DND-41 (cell line): Measurements from ENCODE around the gene HLA-DQA1.
"Not testable (repeated sequence)": the region's sequence is repeated elsewhere in the genome, so short reads cannot be mapped to it uniquely, and the experiment has no call there.

Experiments used
- CTCF ChIP-seq: IDR thresholded peaks from 2 replicates; pipeline ENCODE4 v1.5.1; 2012; ENCODE audit warnings: borderline replicate concordance, low read length, moderate library complexity, mild to moderate bottlenecking; ENCODE audit not compliant: poor library complexity, severe bottlenecking; ENCODE audit errors: extremely low read depth
- EZH2 ChIP-seq: IDR thresholded peaks from 3 replicates; pipeline ENCODE4 v1.6.1; 2012; ENCODE audit warnings: borderline replicate concordance, low read depth, mild to moderate bottlenecking, moderate library complexity, low read length, inconsistent platforms; ENCODE audit not compliant: severe bottlenecking

GRCh38 chr6:32641785-32642719, 4.8 kb downstream of the HLA-DQA1 start:
- not testable (repeated sequence) for TF ChIP-seq CTCF, EZH2
